IPS-NIHi11 (cell line): ENCODE results near the gene ZDHHC20.

ENCODE experiments used
- DNase-seq: peaks from one replicate; pipeline ENCODE4 v3.0.0; 2012; ENCODE audit warnings: mixed read lengths, low spot score

Gene ZDHHC20

GRCh38 chr13:21361123-21361522, 98.0 kb downstream of the ZDHHC20 start:
- no peak for DNase-seq

- no peak for DNase-seq
Observed at GRCh38 chr13:21360463-21360862, 98.6 kb downstream of the ZDHHC20 start.

DNA sequence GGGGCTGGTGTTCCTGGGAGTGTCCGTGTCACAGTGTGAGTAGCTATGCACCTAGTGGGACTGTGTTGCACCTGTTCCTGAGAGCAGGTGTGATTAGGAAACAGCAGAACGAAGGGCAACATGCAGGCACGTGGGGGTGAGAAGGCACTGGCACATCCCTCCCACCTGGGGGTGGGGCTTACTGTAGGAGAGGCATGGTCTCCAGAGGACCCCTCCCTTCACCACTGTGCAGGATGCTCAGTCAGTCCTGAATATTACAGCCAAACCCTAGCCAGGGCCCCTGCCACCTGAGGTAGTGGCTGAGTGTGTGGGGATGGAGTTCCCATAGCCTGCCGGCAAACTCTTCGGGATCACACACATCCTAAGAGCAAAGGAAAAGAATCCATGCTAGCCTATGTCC, 99.2 kb downstream of the ZDHHC20 start:
- no peak for DNase-seq

DNA sequence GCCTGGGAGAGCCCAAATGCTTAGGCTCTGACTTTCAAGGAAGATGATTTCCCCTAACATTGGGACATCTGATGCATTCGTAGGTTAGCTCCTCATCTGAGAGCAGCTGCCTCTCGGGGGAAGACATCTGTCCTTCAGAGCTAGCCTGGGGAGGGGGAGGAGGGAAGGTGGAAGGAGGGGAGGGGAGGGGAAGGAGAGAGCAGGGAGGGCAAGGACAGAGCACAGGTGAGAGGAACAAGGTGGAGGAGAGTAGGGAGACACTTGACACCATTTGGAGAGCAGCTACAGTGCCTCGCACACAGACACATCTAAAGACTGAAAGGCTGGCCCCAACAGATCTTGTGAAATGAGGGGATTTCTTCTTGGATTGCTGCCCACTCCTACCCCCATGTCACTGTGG, 103.8 kb downstream of the ZDHHC20 start:
- DNase-seq, result no peak

GRCh38 chr13:21354721-21355120, 104.4 kb downstream of the ZDHHC20 start:
- DNase-seq, result no peak

DNA sequence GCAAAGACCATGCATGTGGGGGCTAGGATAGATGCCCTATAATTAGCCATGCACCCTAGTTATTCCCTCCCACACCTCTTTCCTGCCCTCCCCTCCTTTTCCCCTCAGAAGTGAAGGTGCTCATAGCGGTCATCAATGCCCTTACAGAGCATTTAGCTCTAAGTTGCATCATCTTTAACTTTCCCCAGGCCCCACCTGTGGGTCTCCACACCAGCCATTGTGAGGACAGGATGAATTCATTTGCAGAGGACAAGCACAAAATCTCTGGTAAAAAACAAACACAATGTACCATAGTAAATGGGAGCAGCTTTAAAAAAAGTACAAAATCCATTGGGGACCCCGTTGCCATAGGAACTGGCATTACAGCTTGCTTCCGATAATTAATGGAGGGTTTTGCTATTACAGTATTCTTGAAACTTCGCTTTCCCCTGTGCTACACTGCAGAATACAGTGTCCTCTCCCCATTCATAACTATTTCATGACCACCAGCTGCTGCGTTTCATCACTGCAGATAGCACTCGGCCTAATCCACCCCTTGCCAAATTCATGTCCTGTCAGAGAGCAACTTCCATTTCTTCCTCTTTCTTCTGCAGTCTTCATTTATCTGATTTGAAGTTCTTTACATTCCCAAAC, 110.5 kb downstream of the ZDHHC20 start:
- DNase-seq, result no peak

DNA sequence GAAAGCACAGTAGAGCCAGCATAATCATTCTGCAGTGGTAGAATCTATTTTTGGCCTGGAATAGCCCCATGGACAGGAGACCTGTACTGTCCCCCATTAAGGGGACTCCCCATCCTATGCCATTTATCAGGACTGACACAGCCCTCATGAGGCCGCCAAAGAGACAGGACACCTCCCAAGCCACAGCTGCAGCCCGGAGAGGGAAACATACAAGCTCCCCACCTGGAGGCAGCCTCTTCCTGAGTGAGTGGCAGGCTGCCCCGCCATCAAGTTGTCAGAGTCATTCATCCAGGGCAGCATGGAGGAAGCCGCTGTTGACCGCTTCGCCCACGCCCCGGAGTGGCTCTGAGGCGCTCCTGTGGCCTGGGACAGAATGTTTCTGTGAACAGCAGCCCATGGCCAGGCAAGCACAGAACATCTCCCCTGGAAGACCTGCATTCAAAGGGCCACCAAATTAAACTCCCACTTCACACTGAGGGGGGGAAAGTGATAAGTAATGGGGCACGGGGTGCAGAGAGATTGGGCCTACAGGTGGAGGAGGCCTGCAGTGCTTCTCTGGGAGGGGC, 111.3 kb downstream of the ZDHHC20 start:
- peak; percentile 37 for DNase-seq

- DNase-seq, result no peak
Observed at GRCh38 chr13:21344662-21345176, 114.4 kb downstream of the ZDHHC20 start.

GRCh38 chr13:21343659-21344058, 115.4 kb downstream of the ZDHHC20 start:
- no peak for DNase-seq

DNA sequence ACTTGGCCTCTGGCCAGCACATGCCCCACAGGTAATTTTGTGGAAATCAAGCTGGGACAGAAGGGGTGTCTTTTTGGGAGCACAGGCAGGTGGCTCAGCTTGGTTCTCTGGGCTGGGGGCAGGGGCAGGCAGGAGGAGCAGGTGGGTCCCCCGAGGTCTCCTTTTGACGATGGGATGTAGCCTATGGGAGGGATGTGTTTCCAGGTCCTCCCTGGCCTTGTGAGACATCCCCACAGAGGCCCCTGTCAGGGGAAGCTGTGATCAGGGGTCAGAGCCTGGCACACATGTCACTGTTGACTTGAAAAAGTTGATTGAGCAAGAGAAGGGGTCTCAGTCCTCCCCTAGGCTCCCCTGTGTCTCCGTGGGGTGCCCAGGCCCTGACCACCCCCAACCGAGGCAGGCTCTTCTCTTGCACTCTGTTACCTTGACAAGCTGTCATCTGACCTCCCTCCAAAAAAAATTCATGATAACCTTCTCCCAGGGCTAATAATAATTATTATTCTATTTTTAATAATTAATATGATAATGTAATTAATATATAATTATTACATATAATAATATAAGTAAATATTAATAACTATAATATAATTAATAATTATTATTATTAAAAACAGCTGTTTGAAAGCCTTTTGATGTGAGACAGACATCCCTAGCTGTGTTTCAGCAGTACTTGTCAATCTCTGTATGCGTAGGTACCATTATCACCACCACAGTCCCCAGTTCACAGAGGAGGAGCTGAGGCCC, 116.2 kb downstream of the ZDHHC20 start:
- DNase-seq, result no peak

GRCh38 chr13:21341637-21342422, 117.3 kb downstream of the ZDHHC20 start:
- no peak for DNase-seq

GRCh38 chr13:21338639-21339278, 120.3 kb downstream of the ZDHHC20 start:
- DNase-seq, result peak; percentile 59

DNA sequence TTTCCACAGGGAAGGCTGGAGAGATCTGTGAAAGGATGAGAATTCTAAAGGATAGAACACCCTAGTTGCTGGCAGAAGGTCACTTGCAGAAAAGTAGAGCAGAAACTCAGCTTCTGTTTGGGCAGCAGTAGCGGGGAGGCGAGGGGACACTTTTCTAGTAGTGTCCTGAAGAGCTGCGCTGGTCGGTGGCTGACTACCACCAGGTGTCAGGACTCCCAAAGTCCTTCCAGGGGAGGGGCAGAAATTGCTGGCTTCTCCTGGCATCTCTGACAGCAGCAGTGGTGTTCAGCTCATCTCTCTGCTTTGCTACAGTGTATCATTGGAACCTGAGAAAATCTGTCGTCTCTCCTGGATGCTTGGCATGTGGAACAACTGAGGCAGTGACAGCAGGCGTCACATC, 120.9 kb downstream of the ZDHHC20 start:
- DNase-seq, result no peak

DNA sequence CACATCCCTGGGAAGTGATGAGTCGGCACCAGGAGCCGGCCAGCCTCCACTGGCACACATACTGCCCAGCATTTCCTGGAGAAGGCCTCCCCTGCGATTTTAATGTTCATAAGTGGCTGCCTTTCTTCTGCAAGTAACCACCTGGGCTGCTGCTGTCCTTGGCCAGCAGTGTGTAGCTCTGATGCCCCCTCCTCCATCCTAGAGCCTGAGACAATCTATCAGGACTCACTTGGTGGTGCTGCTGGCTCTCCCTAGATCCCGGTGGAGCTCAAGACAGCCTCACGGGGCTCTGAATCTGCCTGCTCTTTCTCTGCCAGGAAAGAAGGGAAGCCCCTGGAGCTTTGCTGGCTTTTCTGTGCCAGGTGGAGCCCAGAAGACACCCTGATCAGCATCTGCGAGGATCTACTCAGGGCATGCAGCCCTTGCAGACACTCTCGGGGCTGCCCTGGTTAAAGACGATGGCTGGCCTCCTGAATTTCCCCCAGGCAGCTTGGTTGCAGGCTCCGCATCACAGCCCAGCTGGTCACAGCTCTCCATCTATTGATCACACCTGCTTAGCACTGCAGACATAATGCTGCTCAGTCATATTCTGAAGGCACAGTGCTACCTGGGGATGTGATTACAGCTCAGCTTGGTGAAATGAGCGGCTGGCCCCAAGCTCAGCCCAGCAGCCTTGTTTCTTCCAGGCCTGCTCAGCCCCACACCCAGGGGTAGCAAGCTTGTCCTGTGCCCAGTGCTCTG, 122.3 kb downstream of the ZDHHC20 start:
- no peak for DNase-seq

DNA sequence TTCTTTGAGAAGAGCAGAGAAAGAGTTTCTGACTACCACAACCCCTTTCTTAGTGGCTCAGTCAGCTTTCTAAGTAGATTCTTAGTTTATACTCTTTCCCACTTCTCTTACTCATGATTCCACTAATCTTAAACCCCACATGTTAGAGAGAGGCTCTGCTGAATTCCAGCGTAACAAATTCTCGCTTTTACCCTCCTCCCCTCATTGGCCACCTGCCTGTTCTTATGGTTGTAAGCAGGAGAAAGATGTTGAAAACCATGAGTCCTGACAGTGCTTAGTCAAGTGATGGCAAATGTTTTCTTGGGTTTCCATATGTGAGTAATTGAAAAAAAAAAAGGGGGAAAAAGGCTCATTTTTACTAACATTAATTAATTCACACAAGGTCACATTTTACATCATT, 125.9 kb downstream of the ZDHHC20 start:
- DNase-seq, result no peak

DNA sequence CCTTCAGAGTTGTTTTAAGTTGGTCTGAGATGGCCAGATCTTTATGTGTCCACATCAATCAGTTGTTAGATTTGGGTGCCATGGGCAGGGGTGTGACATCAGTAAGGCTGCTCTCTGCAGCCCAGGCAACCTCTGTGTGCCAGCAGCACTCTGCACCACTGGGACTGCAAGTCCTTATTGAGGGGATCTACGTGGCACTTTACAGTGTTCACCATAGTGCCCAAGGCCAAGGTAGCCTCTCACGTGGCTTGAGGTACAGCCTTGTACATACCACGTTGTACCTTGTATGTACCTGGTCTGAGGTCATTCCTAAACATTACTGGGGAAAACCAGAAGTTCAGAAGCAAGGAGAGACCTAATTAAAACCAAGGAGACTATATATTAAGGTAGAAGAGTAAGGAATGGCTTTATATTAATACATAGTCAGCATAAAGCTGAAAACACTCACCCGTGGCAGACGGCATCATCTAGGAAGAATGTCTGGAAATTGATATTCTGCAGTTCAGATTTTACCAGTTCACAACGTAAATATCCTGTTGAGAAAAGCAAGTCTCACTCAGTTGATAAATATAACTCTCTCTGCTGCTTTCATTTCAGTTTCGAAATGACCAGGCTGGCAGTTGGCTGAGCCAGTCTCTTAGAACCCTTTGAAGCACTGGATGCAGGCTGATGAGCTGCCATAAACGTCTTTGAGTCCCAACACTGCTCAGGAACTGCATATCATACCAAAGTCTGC, 128.8 kb downstream of the ZDHHC20 start:
- DNase-seq, result no peak

- no peak for DNase-seq
Observed at GRCh38 chr13:21328836-21329477, 130.1 kb downstream of the ZDHHC20 start.

- no peak for DNase-seq
Observed at GRCh38 chr13:21328201-21328600, 130.9 kb downstream of the ZDHHC20 start.

DNA sequence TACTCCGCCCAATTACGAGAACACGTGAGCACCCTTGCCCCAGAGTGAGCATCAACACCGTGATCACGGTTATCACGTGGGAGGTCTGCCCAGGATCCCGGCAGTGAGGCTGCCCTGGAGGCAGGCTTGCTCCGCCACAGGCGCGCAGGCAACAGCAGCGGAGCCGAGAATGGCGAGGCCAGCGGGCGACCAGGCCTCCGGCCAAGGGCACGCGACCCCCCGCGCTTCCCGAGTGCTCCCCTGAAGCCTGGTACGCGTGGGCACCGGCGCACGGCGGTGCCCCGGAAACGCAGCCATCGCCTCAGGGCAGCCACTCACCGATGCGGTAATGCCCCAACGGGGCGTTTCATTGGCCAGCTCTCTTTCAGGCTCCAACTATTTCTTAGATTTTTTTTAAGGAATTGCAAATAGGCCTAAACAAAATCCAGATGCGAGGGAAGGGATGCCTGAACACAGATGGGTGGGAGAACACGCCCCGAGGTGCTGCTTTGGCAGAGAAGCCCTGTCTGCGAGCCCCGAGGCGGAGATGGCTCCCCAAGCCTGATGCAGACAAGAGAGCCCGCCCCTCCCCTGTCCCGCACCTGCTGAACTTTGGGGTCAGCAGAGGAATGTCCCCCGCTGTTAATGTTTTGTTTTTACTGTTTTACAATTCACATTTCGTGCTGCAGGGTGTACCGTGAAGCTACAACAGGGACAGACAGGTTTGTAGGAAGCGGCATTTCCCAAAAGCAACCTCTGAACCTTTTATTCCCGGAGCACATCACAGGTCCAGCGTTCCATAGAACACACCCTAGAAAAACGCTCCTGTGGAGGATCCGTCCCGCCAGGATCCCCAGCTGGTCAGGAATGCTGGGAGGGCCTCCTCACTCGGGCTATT, 132.7 kb downstream of the ZDHHC20 start:
- peak; percentile 68 for DNase-seq
